HepG2 (cell line): Measurements from ENCODE around the gene GLIS2. TPM values are rescaled to one million over a fixed set of nuclear protein-coding genes. Genes with fewer than 3 reads are reported as not detected.

Experiments used
- ATAC-seq: fragments of 200-7000 bp; cut with Tn5 transposase; 3 replicates; pipeline ENCODE4 v1.9.1; 2020; ENCODE audit warnings: mild to moderate bottlenecking, moderate library complexity
- BruUV-seq: library from RNA; stranded (reverse); fragments of 400-500 nt; replicated peaks from 2 replicates; lab custom pipeline; 2021; lab: Mats Ljungman, UMichigan
- CTCF ChIA-PET: fragments of 300-600 bp; formaldehyde crosslinking; extraction: SDS; loops from one replicate; lab custom pipeline; 2021; ENCODE audit warnings: low total read pairs, inconsistent platforms, low intra/inter-chr PET ratio; lab: Yijun Ruan, JAX
- POLR2A ChIA-PET: fragments of 350-600 bp; sonication (Branson Sonifier 250); formaldehyde crosslinking; loops from one replicate; lab custom pipeline; 2020; ENCODE audit warnings: antibody characterized with exemption, inconsistent platforms; lab: Yijun Ruan, JAX
- DNase-seq: peaks from one replicate; pipeline ENCODE4 v3.0.0-alpha.2; 2015; ENCODE audit warnings: low spot score
- FAIRE-seq: peaks from 3 replicates; lab custom pipeline; 2011; peaks lifted over from hg19 to GRCh38; lab: Jason Lieb, UNC
- H2AFZ ChIP-seq: one replicate; pipeline ENCODE4 v1.6.1; 2011; ENCODE audit warnings: low read length, inconsistent platforms
- H3K27ac ChIP-seq: fragments of 300-600 bp; 3 replicates; pipeline ENCODE4 v1.8.0; 2011; ENCODE audit warnings: mixed run types, mild to moderate bottlenecking, mixed read lengths, low read length, inconsistent platforms; ENCODE audit not compliant: insufficient read depth; ENCODE audit errors: extremely low read length
- H3K27me3 ChIP-seq, 2 experiments: fragments of 200-600 bp in 1 of 2; 2 replicates in 1 of 2; 3 replicates in 1 of 2; pipeline versions ENCODE4 v1.6.0 to v1.8.0; 2011; ENCODE audit warnings: low read length in 2 of 2, mild to moderate bottlenecking in 2 of 2, moderate library complexity in 2 of 2, inconsistent platforms in 1 of 2; ENCODE audit not compliant: insufficient read depth in 2 of 2, control insufficient read depth in 1 of 2
- H3K36me3 ChIP-seq, 2 experiments: fragments of 200-600 bp in 1 of 2; replicated peaks in 1 of 2; 2 replicates in 1 of 2; 3 replicates in 1 of 2; pipeline versions ENCODE4 v1.5.1 to v1.8.0; 2011; ENCODE audit warnings: low read length in 2 of 2, inconsistent platforms in 1 of 2; ENCODE audit not compliant: insufficient read depth in 2 of 2, control insufficient read depth in 1 of 2
- H3K4me1 ChIP-seq: 2 replicates; pipeline ENCODE4 v1.5.1; 2012; ENCODE audit warnings: low read length, inconsistent platforms; ENCODE audit not compliant: insufficient read depth
- H3K4me2 ChIP-seq: 2 replicates; pipeline ENCODE4 v1.6.0; 2011; ENCODE audit warnings: low read depth, low read length, inconsistent platforms
- H3K4me3 ChIP-seq, 3 experiments: fragments of 200-600 bp in 1 of 3; sonication (generic), shearing (Covaris generic) in 1 of 3; replicated peaks in 1 of 3; 2 replicates each; pipeline ENCODE4 v1.5.1; 2011 to 2016; ENCODE audit warnings: low read length in 3 of 3, inconsistent platforms in 2 of 3, low read depth in 2 of 3, mild to moderate bottlenecking in 2 of 3, control low read depth in 1 of 3, mixed read lengths in 1 of 3; ENCODE audit not compliant: insufficient read depth in 1 of 3
- H3K79me2 ChIP-seq: one replicate; pipeline ENCODE4 v1.6.1; 2011; ENCODE audit warnings: low read length, inconsistent platforms; ENCODE audit not compliant: insufficient read depth
- H3K9ac ChIP-seq: 2 replicates; pipeline ENCODE4 v1.6.0; 2011; ENCODE audit warnings: mild to moderate bottlenecking, low read depth, low read length, inconsistent platforms; ENCODE audit not compliant: insufficient read depth
- H3K9me3 ChIP-seq: 2 replicates; pipeline ENCODE4 v1.5.1; 2012; ENCODE audit warnings: mild to moderate bottlenecking, low read length
- H4K20me1 ChIP-seq: 2 replicates; pipeline ENCODE4 v1.6.0; 2011; ENCODE audit warnings: inconsistent platforms, mild to moderate bottlenecking, low read length, moderate library complexity; ENCODE audit not compliant: insufficient read depth
- AGO1 ChIP-seq: fragments of 200-400 bp; formaldehyde crosslinking; IDR thresholded peaks from 2 replicates; pipeline ENCODE4 v1.6.1; 2017; ENCODE audit warnings: mild to moderate bottlenecking, low read depth, low read length, moderate library complexity; ENCODE audit not compliant: poor library complexity, severe bottlenecking
- AGO2 ChIP-seq: fragments of 200-400 bp; formaldehyde crosslinking; optimal IDR thresholded peaks from 2 replicates; pipeline ENCODE3; 2017; ENCODE audit warnings: mild to moderate bottlenecking, low read depth, low read length, moderate library complexity
- MAZ ChIP-seq, 2 experiments: sonication (generic) in 1 of 2; formaldehyde crosslinking in 1 of 2; IDR thresholded peaks; 2 replicates each; pipeline versions ENCODE4 v1.5.0 to v1.6.1; 2012 to 2020; ENCODE audit warnings: low read depth in 2 of 2, mild to moderate bottlenecking in 2 of 2, borderline replicate concordance in 1 of 2, improper control_type of control experiment in 1 of 2, low read length in 1 of 2, missing genetic modification reagents in 1 of 2, moderate library complexity in 1 of 2
- POLR2A ChIP-seq, 2 experiments: IDR thresholded peaks; 2 replicates each; pipeline ENCODE4 v1.6.1; 2011; ENCODE audit warnings: low read depth in 2 of 2, low read length in 2 of 2, mild to moderate bottlenecking in 1 of 2, moderate library complexity in 1 of 2; ENCODE audit not compliant: insufficient read depth in 1 of 2
- POLR2G ChIP-seq: fragments of 200-400 bp; formaldehyde crosslinking; IDR thresholded peaks from 2 replicates; pipeline ENCODE4 v1.6.1; 2018; ENCODE audit warnings: mild to moderate bottlenecking, low read depth, low read length, moderate library complexity
- SRSF1 ChIP-seq: fragments of 200-400 bp; formaldehyde crosslinking; optimal IDR thresholded peaks from 2 replicates; pipeline ENCODE3; 2017; ENCODE audit warnings: mild to moderate bottlenecking, low read depth, low read length, moderate library complexity
- TARDBP ChIP-seq: sonication (generic); formaldehyde crosslinking; IDR thresholded peaks from 2 replicates; pipeline ENCODE4 v1.8.0; 2022; ENCODE audit warnings: mild to moderate bottlenecking, missing genetic modification reagents
- ZNF253 ChIP-seq: sonication (generic); formaldehyde crosslinking; IDR thresholded peaks from 2 replicates; pipeline ENCODE4 v1.8.0; 2022; ENCODE audit warnings: mild to moderate bottlenecking, missing genetic modification reagents, borderline replicate concordance
- WGBS: methylation state at CpG from one replicate; pipeline ENCODE4 v1.1.6; 2017; ENCODE audit warnings: low lambda C conversion rate; 5-methylcytosine and 5-hydroxymethylcytosine counted together
- in situ Hi-C: cut with HindIII; loops from 2 replicates; pipeline ENCODE4 v1.10.0; 2017; ENCODE audit warnings: low pct_unique_long_range_greater_than_20kb; ENCODE audit not compliant: extremely low pct_ligation_motif_present
- intact Hi-C: fragments of 100-400 bp; cut with micrococcal nuclease; formaldehyde crosslinking; loops from one replicate; pipeline ENCODE4 v1.10.0; 2022; ENCODE audit not compliant: unreplicated experiment
- polyA plus RNA-seq, 8 experiments: library from polyadenylated mRNA; depleted of rRNA in 3 of 8; stranded (reverse) in 7 of 8; unstranded in 1 of 8; fragments of >200 nt; fragmentation: Illumina TruSeq in 4 of 8; extraction: Trizol in 4 of 8; gene quantifications; 2 replicates each; pipeline versions ENCODE4 v1.2.1 to v1.2.3, GENCODE V29; 2011 to 2016; ENCODE audit warnings: low read depth in 4 of 8, missing spikeins in 1 of 8, mixed read lengths in 1 of 8; ENCODE audit not compliant: insufficient read depth in 1 of 8
- total RNA-seq, 5 experiments: library from RNA; depleted of rRNA; stranded (reverse); fragments of >200 nt; fragmentation: Illumina TruSeq; extraction: Trizol; gene quantifications; 2 replicates each; pipeline ENCODE4 v1.2.3, GENCODE V29; 2016; ENCODE audit warnings: low read depth in 1 of 5
- TF ChIP-seq, protein P1 (sequence below): sonication (generic); formaldehyde crosslinking; IDR thresholded peaks from 2 replicates; pipeline ENCODE4 v1.8.1; 2023; ENCODE audit warnings: mild to moderate bottlenecking, missing genetic modification reagents
- TF ChIP-seq, protein P2 (sequence below): sonication (generic); formaldehyde crosslinking; IDR thresholded peaks from 2 replicates; pipeline ENCODE4 v1.5.0; 2020; ENCODE audit warnings: mild to moderate bottlenecking, missing genetic modification reagents

The GLIS2 gene
- total and polyA plus RNA-seq, 2 of the 13 experiments (the other 11 are each of a cell fraction or from before 2014, with no cell fraction given) = 0.28 to 0.29 TPM

DNA sequence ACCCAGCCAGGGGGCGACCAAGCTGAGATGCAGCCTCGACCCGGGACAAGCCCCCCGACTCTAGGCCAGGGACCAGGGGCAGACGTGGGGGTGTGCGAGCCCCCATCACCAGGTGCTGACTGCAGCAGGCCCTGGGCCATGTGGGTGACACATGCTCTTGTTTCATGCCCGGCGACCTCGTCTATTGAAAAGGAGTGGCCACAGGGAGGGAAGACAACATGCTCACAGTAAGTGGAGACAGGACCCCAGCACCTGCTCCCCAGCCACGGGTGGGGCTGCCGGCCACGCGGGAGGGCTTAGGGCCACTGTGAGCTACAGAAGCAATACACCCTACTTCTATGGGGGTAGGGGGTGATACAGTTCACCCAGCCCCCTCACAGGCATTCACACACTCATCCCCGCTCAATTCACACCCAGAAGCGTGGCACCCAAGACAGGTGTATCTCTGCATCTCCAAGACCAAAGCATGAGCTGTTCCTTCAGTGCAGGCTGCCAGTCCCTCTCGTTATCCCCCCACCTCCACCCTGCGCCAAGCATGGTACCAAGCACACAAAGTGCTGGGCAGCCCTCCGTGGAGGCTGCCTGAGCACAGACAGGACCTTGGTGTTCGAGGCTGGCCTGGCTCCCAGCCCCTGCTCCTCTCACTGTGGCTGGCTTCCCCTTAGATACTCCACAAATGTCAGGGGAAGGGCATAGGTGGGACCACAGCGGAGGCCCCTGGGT lies 69.4 kb downstream of the GLIS2 start (continued):
- TF ChIP-seq, protein P1, sequence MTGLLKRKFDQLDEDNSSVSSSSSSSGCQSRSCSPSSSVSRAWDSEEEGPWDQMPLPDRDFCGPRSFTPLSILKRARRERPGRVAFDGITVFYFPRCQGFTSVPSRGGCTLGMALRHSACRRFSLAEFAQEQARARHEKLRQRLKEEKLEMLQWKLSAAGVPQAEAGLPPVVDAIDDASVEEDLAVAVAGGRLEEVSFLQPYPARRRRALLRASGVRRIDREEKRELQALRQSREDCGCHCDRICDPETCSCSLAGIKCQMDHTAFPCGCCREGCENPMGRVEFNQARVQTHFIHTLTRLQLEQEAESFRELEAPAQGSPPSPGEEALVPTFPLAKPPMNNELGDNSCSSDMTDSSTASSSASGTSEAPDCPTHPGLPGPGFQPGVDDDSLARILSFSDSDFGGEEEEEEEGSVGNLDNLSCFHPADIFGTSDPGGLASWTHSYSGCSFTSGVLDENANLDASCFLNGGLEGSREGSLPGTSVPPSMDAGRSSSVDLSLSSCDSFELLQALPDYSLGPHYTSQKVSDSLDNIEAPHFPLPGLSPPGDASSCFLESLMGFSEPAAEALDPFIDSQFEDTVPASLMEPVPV (CRISPR knock-in tag) = no peak
- TF ChIP-seq, protein P2, sequence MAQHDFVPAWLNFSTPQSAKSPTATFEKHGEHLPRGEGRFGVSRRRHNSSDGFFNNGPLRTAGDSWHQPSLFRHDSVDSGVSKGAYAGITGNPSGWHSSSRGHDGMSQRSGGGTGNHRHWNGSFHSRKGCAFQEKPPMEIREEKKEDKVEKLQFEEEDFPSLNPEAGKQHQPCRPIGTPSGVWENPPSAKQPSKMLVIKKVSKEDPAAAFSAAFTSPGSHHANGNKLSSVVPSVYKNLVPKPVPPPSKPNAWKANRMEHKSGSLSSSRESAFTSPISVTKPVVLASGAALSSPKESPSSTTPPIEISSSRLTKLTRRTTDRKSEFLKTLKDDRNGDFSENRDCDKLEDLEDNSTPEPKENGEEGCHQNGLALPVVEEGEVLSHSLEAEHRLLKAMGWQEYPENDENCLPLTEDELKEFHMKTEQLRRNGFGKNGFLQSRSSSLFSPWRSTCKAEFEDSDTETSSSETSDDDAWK = no peak
- TF ChIP-seq POLR2A (IDR thresholded peaks at IDR 0.05; ENCODE audit: insufficient read depth in 1 of 2, low read depth in 2 of 2, low read length in 2 of 2) = peak; percentile 28 to 37; a peak in 1 of 4 replicates
- TF ChIP-seq AGO2 = peak; percentile 63
- peak; percentile 39 for TF ChIP-seq SRSF1

DNA sequence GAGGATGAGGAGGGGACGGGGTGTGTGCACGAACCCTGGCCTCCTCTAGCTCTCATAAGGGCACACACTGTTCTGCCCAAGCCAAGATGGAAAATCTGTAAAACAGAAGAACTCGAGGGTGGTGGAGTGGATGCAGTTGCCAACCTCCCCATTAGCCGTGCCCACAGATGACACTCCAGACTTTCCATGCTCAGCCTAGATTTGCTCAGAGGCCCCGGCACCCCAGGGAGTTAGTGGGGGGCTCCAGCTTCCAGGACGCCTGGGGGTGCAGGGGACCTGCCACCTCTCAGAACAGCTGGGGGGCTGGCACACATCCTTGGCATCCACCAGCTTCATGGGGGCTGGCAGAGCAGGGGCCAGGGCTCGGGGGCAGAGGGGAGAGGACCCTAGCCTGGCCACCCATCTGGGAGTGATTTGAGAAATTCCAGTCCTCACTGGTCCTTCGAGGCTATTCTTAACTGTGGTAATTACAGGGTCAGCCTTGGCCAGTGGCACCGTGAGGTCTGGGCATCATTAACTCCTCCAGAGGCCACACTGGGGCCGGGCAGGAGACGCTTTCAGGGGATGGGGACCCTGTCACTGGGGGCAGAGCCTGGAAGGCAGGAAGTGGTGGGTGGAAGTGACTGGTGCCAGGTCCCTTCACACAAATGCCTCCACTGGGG lies 70.1 kb downstream of the GLIS2 start:
- no peaks in the 10 kb centered on the region for H3K79me2 ChIP-seq
- no TSS peak for BruUV-seq
- peaks cover 12% of the 10 kb centered on the region for H4K20me1 ChIP-seq
- no peaks in the 10 kb centered on the region for H3K27me3 ChIP-seq
- POLR2A ChIA-PET = interaction anchor here (1.4 to 1.7 kb wide), 3 partner anchors 12 to 76 kb away, joined by 3 to 6 read pairs (median 3); no protein-coding TSS in a partner anchor
- DNase-seq (no peak), ATAC-seq (no peak; the same call in 2 of the 3 replicates), FAIRE-seq (no peak)
- in situ Hi-C loops = loop anchor here (5.0 kb wide), 1 partner anchor 34 kb away; the partner anchor contains the start of gene PAM16
- intact Hi-C loops = no loop called here
- H3K36me3 ChIP-seq = peaks cover 4 to 13% of the 10 kb centered on the region in 2 experiments; a peak in 4 of 5 replicates
- peaks cover 20% of the 10 kb centered on the region for H3K4me1 ChIP-seq
- H3K9ac ChIP-seq = no peak overlapping the region
- CTCF ChIA-PET = no interaction called here
- WGBS = 95% methylated on average over 7 of the region's 11 CpGs
- H2AFZ ChIP-seq = no peak overlapping the region
- no peak for TF ChIP-seq ZNF253 (CRISPR knock-in tag)
- peak; percentile 27; the same call in 1 of the 2 replicates for TF ChIP-seq POLR2G
- no peak for TF ChIP-seq MAZ (IDR thresholded peaks at IDR 0.05; ENCODE audit: borderline replicate concordance, low read depth, low read length)
- no peak for TF ChIP-seq MAZ (CRISPR knock-in tag; IDR thresholded peaks at IDR 0.05; ENCODE audit: low read depth)
- peak; percentile 76 for TF ChIP-seq AGO1
- TF ChIP-seq TARDBP (CRISPR knock-in tag) = no peak
- TF ChIP-seq AGO2 = peak; percentile 39
- no peak overlapping the region for H3K4me2 ChIP-seq
- no peak overlapping the region for H3K27ac ChIP-seq
- no peak overlapping the region for H3K4me3 ChIP-seq
- no peaks in the 10 kb centered on the region for H3K9me3 ChIP-seq
